GM23338 (cell line): ENCODE measurements around the gene TRIAP1. TPM values are rescaled to one million over a fixed set of nuclear protein-coding genes. Genes with fewer than 3 reads are reported as not detected.

Experiments used
- ATAC-seq: fragments of 200-7000 bp; cut with Tn5 transposase; 3 replicates; pipeline ENCODE4 v1.9.1; 2020
- DNase-seq: peaks from one replicate; pipeline ENCODE4 v3.0.0-alpha.2; 2015; ENCODE audit warnings: low spot score
- H2AFZ ChIP-seq: fragments of 200-600 bp; sonication (generic); 2 replicates; pipeline ENCODE4 v1.8.0; 2016; ENCODE audit warnings: antibody characterized with exemption, mild to moderate bottlenecking, moderate library complexity
- H3F3A ChIP-seq: fragments of 200-600 bp; sonication (generic); replicated peaks from 2 replicates; pipeline ENCODE4 v1.8.0; 2017; ENCODE audit warnings: antibody characterized with exemption, mixed run types, low read depth
- H3K27ac ChIP-seq: fragments of 200-600 bp; sonication (generic); 2 replicates; pipeline ENCODE4 v1.6.1; 2016; ENCODE audit warnings: low read depth
- H3K27me3 ChIP-seq: fragments of 200-600 bp; sonication (generic); 2 replicates; pipeline ENCODE4 v1.8.0; 2016; ENCODE audit warnings: mild to moderate bottlenecking, mixed run types, moderate library complexity; ENCODE audit not compliant: insufficient read depth
- H3K36me3 ChIP-seq: fragments of 200-600 bp; sonication (generic); 2 replicates; pipeline ENCODE4 v1.8.0; 2016; ENCODE audit warnings: mild to moderate bottlenecking; ENCODE audit not compliant: insufficient read depth
- H3K4me1 ChIP-seq: fragments of 200-600 bp; sonication (generic); 2 replicates; pipeline ENCODE4 v1.8.0; 2016; ENCODE audit warnings: mild to moderate bottlenecking, moderate library complexity; ENCODE audit not compliant: insufficient read depth
- H3K4me2 ChIP-seq: fragments of 200-600 bp; sonication (generic); 2 replicates; pipeline ENCODE4 v1.7.1; 2017; ENCODE audit warnings: mixed run types
- H3K4me3 ChIP-seq: fragments of 200-600 bp; sonication (generic); 2 replicates; pipeline ENCODE4 v1.6.1; 2016; ENCODE audit warnings: mixed run types
- H3K79me2 ChIP-seq: fragments of 200-600 bp; sonication (generic); replicated peaks from 2 replicates; pipeline ENCODE4 v1.8.0; 2017; ENCODE audit warnings: mild to moderate bottlenecking; ENCODE audit not compliant: insufficient read depth
- H3K9me2 ChIP-seq: fragments of 200-600 bp; sonication (generic); 2 replicates; pipeline ENCODE4 v1.8.0; 2017; ENCODE audit not compliant: insufficient read depth
- H4K20me1 ChIP-seq: fragments of 200-600 bp; sonication (generic); replicated peaks from 2 replicates; pipeline ENCODE4 v1.8.0; 2017; ENCODE audit warnings: mild to moderate bottlenecking; ENCODE audit not compliant: insufficient read depth
- H3K27ac Mint-ChIP-seq: 2 replicates; pipeline ENCODE4 v1.8.0; 2020; ENCODE audit warnings: inconsistent platforms, mild to moderate bottlenecking, moderate library complexity, mixed read lengths
- H3K27me3 Mint-ChIP-seq: 3 replicates; pipeline ENCODE4 v1.8.0; 2022; ENCODE audit warnings: low read depth, mild to moderate bottlenecking, moderate library complexity, mixed read lengths, inconsistent platforms; ENCODE audit not compliant: insufficient read depth, poor library complexity
- H3K36me3 Mint-ChIP-seq: 3 replicates; pipeline ENCODE4 v1.8.0; 2021; ENCODE audit warnings: low read depth, mild to moderate bottlenecking, inconsistent platforms, moderate library complexity, mixed read lengths
- H3K4me1 Mint-ChIP-seq: 3 replicates; pipeline ENCODE4 v1.8.0; 2020; ENCODE audit warnings: mild to moderate bottlenecking, inconsistent platforms, mixed read lengths
- H3K4me3 Mint-ChIP-seq: 3 replicates; pipeline ENCODE4 v1.8.0; 2021; ENCODE audit warnings: moderate library complexity, mild to moderate bottlenecking, inconsistent platforms, mixed read lengths
- H3K9me3 Mint-ChIP-seq: 3 replicates; pipeline ENCODE4 v1.8.0; 2020; ENCODE audit warnings: moderate library complexity, mild to moderate bottlenecking, inconsistent platforms, mixed read lengths
- CREB1 ChIP-seq: fragments of 250-450 bp; sonication (Bioruptor Pico); IDR thresholded peaks from 2 replicates; pipeline ENCODE4 v1.5.0; 2020; ENCODE audit warnings: low read depth, mild to moderate bottlenecking, moderate library complexity
- CTCF ChIP-seq, 2 experiments: fragments of 200-600 bp in 1 of 2; sonication (generic) in 1 of 2; conservative IDR thresholded peaks; 2 replicates each; pipeline versions ENCODE4 v1.5.1 to v1.6.1; 2016 to 2017; ENCODE audit warnings: antibody characterized with exemption in 2 of 2, low read depth in 2 of 2, mild to moderate bottlenecking in 2 of 2, moderate library complexity in 1 of 2
- ETS1 ChIP-seq: IDR thresholded peaks from 2 replicates; pipeline ENCODE4 v1.6.1; 2016; ENCODE audit warnings: antibody characterized with exemption
- EZH2 ChIP-seq: fragments of 200-600 bp; sonication (generic); IDR thresholded peaks from one replicate; pipeline ENCODE4 v1.8.0; 2017; ENCODE audit warnings: antibody characterized with exemption, mild to moderate bottlenecking, low read depth; ENCODE audit not compliant: unreplicated experiment
- EZH2phosphoT487 ChIP-seq: fragments of 200-600 bp; sonication (generic); IDR thresholded peaks from one replicate; pipeline ENCODE4 v1.8.1; 2018; ENCODE audit warnings: antibody characterized with exemption; ENCODE audit not compliant: unreplicated experiment
- JUNB ChIP-seq: IDR thresholded peaks from one replicate; pipeline ENCODE4 v1.6.1; 2016; ENCODE audit warnings: antibody characterized with exemption; ENCODE audit not compliant: unreplicated experiment
- NANOG ChIP-seq: IDR thresholded peaks from 2 replicates; pipeline ENCODE4 v1.6.1; 2016; ENCODE audit warnings: antibody characterized with exemption, borderline replicate concordance
- POLR2AphosphoS5 ChIP-seq: IDR thresholded peaks from 2 replicates; pipeline ENCODE4 v1.6.1; 2016; ENCODE audit warnings: antibody characterized with exemption, low read depth
- REST ChIP-seq: IDR thresholded peaks from one replicate; pipeline ENCODE4 v1.6.1; 2018; ENCODE audit warnings: antibody characterized with exemption; ENCODE audit not compliant: unreplicated experiment
- STAT1 ChIP-seq: IDR thresholded peaks from one replicate; pipeline ENCODE4 v1.6.1; 2016; ENCODE audit warnings: antibody characterized with exemption; ENCODE audit not compliant: unreplicated experiment
- ZNF114 ChIP-seq: fragments of 250-450 bp; sonication (Bioruptor Pico); IDR thresholded peaks from 2 replicates; pipeline ENCODE4 v1.5.0; 2020; ENCODE audit warnings: mild to moderate bottlenecking, moderate library complexity
- ZNF331 ChIP-seq: fragments of 250-450 bp; sonication (Bioruptor Pico); IDR thresholded peaks from 2 replicates; pipeline ENCODE4 v1.5.0; 2020; ENCODE audit warnings: low read depth, mild to moderate bottlenecking, moderate library complexity
- ZNF462 ChIP-seq: fragments of 250-450 bp; sonication (Bioruptor Pico); IDR thresholded peaks from 2 replicates; pipeline ENCODE4 v1.5.0; 2020; ENCODE audit warnings: mild to moderate bottlenecking, moderate library complexity
- polyA plus RNA-seq: library from polyadenylated mRNA; unstranded; fragments of >200 nt; fragmentation: Nextera tagmentation; extraction: Ambion mirVana; gene quantifications from 2 replicates; pipeline ENCODE4 v1.2.1, GENCODE V29; 2016
- total RNA-seq: library from RNA; depleted of rRNA; stranded (reverse); fragments of >200 nt; shearing (Covaris generic); gene quantifications from 2 replicates; pipeline ENCODE4 v1.2.3, GENCODE V29; 2014

Gene TRIAP1
- total and polyA plus RNA-seq, 2 experiments from 2014 or later = 53.4 to 94.2 TPM

- Histone ChIP-seq H3K4me2 (no peak overlapping the region), H3K4me3 (no peak overlapping the region), H3K9me2 (no peaks in the 10 kb centered on the region), H3K36me3 (no peaks in the 10 kb centered on the region), H3K79me2 (peaks cover under 1% of the 10 kb centered on the region; the same call in 1 of the 2 replicates), H4K20me1 (no peaks in the 10 kb centered on the region), H3K4me1 (peaks cover 6% of the 10 kb centered on the region; the same call in 1 of the 2 replicates), H3F3A (no peaks in the 10 kb centered on the region), H3K27me3 (no peaks in the 10 kb centered on the region), H3K27ac (no peak overlapping the region), H2AFZ (no peak overlapping the region)
- Mint-ChIP-seq H3K4me1 (peaks cover 3% of the 10 kb centered on the region), H3K27ac (no peak overlapping the region), H3K27me3 (peaks cover 5% of the 10 kb centered on the region), H3K9me3 (no peaks in the 10 kb centered on the region), H3K36me3 (peaks cover 9% of the 10 kb centered on the region; the same call in 2 of the 3 replicates), H3K4me3 (no peak overlapping the region)
- TF ChIP-seq ZNF331 (CRISPR knock-in tag) (no peak), REST (no peak), POLR2AphosphoS5 (no peak), JUNB (no peak), STAT1 (no peak), EZH2 (no peak), CREB1 (CRISPR knock-in tag) (no peak), EZH2phosphoT487 (no peak), ZNF462 (CRISPR knock-in tag) (no peak), ETS1 (no peak), CTCF (conservative IDR thresholded peaks at IDR 0.05; ENCODE audit: low read depth in 2 of 2) (no peak), ZNF114 (CRISPR knock-in tag) (no peak), NANOG (no peak)
- no peak for ATAC-seq
- no peak for DNase-seq
Measured at GRCh38 chr12:120490833-120491512, 44.8 kb upstream of the TRIAP1 start.
